Measurements from ENCODE around the gene SERINC4. TPM values are rescaled to one million over a fixed set of nuclear protein-coding genes. Genes with fewer than 3 reads are reported as not detected.

SERINC4 gene
- polyA plus RNA-seq, 1 experiment: not detected

Small RNAs within 50 kb of the gene (small RNA-seq; reads per million reads assigned to genes)
- gene MIR1282 (ENCODE audit: insufficient read length, low read depth, low replicate concordance): not detected

Other genes starting within 250 kb of the SERINC4 start
- 24.1 and 29.2 TPM in 2 replicates for gene PPIP5K1, start 210.0 kb downstream of the SERINC4 start, polyA plus RNA-seq (2011; rRNA removed)
- 0.12 and 0.25 TPM in 2 replicates for gene CKMT1B, start 206.2 kb downstream of the SERINC4 start, polyA plus RNA-seq (2011; rRNA removed)
- not detected in 2 replicates for gene STRC, start 181.4 kb downstream of the SERINC4 start, polyA plus RNA-seq (2011; rRNA removed)
- gene CATSPER2, start 151.4 kb downstream of the SERINC4 start, polyA plus RNA-seq (2011; rRNA removed): 1.1 and 1.9 TPM in 2 replicates
- gene CKMT1A, start 106.4 kb downstream of the SERINC4 start, polyA plus RNA-seq (2011; rRNA removed): 0.17 TPM in 1 of 2 replicates, not detected in the other
- 199 and 425 TPM in 2 replicates for gene PDIA3, start 53.8 kb downstream of the SERINC4 start, polyA plus RNA-seq (2011; rRNA removed)
- gene ELL3, start 23.3 kb downstream of the SERINC4 start, polyA plus RNA-seq (2011; rRNA removed): 1.2 and 2.0 TPM in 2 replicates
- gene SERF2, start 7.9 kb downstream of the SERINC4 start, polyA plus RNA-seq (2011; rRNA removed): 848 and 929 TPM in 2 replicates
- 3.4 and 7.8 TPM in 2 replicates for gene HYPK, start 379 bp upstream of the SERINC4 start, polyA plus RNA-seq (2011; rRNA removed)
- 13.1 and 23.4 TPM in 2 replicates for gene MFAP1, start 24.5 kb upstream of the SERINC4 start, polyA plus RNA-seq (2011; rRNA removed)
- 1.5 and 3.4 TPM in 2 replicates for gene WDR76, start 26.8 kb upstream of the SERINC4 start, polyA plus RNA-seq (2011; rRNA removed)